ENCODE measurements around the gene SIK2. TPM values are rescaled to one million over a fixed set of nuclear protein-coding genes. Genes with fewer than 3 reads are reported as not detected.
A peak's percentile ranks its signal among the peaks of the same experiment; 100 is the strongest.

SIK2 gene
- total and polyA plus RNA-seq, 2 experiments from 2014 or later, result 1.5 to 14.2 TPM

DNA sequence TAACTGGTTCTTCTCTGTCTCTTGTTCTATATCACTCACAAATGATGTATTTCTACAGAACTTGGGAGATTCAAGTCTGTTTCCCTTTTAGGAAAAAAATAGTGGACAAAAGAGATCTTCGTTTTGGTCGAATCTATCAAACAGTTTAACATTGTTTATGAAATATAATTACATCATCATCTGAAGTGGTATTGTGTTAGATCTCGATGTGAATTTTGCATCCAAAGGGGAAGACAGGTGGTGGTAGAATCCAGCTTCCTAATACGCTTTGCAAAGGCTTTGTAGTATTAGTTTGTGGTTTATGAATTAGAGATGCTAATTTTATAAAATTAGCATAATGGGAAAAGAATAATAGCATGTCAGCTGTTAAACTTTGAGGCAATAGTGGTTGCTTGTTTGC, 3.4 kb downstream of the SIK2 start:
- DNase-seq (ENCODE audit: low read depth in 1 of 2, low spot score in 1 of 2), result no peak
- Histone ChIP-seq H3K27me3 (no peaks in the 10 kb centered on the region), H3K4me3 (no peak overlapping the region), H3K27ac (no peak overlapping the region), H3K9me3 (ENCODE audit: low read depth) (no peaks in the 10 kb centered on the region), H3K4me1 (ENCODE audit: low read depth) (peaks cover 17% of the 10 kb centered on the region), H3K36me3 (no peaks in the 10 kb centered on the region)
- TF ChIP-seq, protein P1, sequence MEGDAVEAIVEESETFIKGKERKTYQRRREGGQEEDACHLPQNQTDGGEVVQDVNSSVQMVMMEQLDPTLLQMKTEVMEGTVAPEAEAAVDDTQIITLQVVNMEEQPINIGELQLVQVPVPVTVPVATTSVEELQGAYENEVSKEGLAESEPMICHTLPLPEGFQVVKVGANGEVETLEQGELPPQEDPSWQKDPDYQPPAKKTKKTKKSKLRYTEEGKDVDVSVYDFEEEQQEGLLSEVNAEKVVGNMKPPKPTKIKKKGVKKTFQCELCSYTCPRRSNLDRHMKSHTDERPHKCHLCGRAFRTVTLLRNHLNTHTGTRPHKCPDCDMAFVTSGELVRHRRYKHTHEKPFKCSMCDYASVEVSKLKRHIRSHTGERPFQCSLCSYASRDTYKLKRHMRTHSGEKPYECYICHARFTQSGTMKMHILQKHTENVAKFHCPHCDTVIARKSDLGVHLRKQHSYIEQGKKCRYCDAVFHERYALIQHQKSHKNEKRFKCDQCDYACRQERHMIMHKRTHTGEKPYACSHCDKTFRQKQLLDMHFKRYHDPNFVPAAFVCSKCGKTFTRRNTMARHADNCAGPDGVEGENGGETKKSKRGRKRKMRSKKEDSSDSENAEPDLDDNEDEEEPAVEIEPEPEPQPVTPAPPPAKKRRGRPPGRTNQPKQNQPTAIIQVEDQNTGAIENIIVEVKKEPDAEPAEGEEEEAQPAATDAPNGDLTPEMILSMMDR (IDR thresholded peaks at IDR 0.05; ENCODE audit: low read depth, low read length), result no peak

- H3K27ac ChIP-seq, result no peak overlapping the region
Measured at GRCh38 chr11:111606986-111607385, 4.7 kb downstream of the SIK2 start.

DNA sequence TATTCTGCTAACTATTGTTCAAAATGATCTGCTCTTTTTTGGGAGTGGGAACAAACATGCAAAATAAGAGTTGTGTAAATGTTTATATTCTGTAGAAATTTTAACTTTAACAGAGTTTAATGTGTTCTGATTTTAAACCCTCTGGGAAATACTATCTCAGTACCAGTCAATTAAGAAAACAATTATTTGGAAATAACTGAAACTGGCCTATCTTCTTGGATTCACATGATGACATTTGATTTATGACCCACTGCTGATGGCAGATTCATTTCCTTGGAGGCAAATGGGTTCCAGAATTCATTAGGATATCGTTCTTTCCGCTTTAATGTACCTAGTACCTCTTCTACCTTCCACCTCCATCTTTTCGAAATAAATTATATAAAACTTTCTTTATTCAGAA, 5.5 kb downstream of the SIK2 start:
- TF ChIP-seq, protein P1 (IDR thresholded peaks at IDR 0.05; ENCODE audit: low read depth, low read length), result no peak
- peaks cover 17% of the 10 kb centered on the region for H3K4me1 ChIP-seq (ENCODE audit: low read depth)
- no peak overlapping the region for H3K4me3 ChIP-seq

More at GRCh38 chr11:111606986-111607385, 4.7 kb downstream of the SIK2 start:
- Histone ChIP-seq H3K36me3 (no peaks in the 10 kb centered on the region), H3K27me3 (no peaks in the 10 kb centered on the region), H3K4me3 (no peak overlapping the region), H3K9me3 (ENCODE audit: low read depth) (no peaks in the 10 kb centered on the region), H3K4me1 (ENCODE audit: low read depth) (peaks cover 17% of the 10 kb centered on the region)
- DNase-seq (ENCODE audit: low read depth in 1 of 2, low spot score in 1 of 2), result peak in 1 of 2 donors; percentile 58
- TF ChIP-seq, protein P1 (IDR thresholded peaks at IDR 0.05; ENCODE audit: low read depth, low read length), result no peak

DNA sequence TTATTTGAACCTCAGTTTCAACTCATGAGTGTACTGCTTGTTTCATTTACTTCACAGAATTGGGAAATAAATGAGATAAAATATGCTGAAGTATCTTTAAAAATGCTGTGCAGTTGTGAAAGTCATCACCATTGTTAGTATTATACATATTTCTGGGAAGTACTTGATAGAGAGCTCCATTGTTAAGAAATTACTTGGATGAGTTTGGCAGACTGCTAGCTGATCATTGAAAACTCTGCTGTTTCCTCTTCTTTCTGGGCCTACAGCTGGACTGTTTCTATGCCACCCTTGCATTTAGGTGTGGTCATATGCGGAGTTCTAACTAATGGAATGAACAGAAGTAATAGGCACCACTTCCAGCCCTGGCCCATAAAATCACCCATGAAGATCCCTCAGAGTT, 10.0 kb downstream of the SIK2 start:
- TF ChIP-seq, protein P1 (IDR thresholded peaks at IDR 0.05; ENCODE audit: low read depth, low read length), result no peak
- Histone ChIP-seq H3K27me3 (no peaks in the 10 kb centered on the region), H3K36me3 (peaks cover 13% of the 10 kb centered on the region), H3K27ac (no peak overlapping the region), H3K4me1 (ENCODE audit: low read depth) (peaks cover 3% of the 10 kb centered on the region), H3K9me3 (ENCODE audit: low read depth) (no peaks in the 10 kb centered on the region), H3K4me3 (no peak overlapping the region)
- DNase-seq (ENCODE audit: low read depth in 1 of 2, low spot score in 1 of 2), result peak in 1 of 2 donors; percentile 83

More for the DNA sequence above, 5.5 kb downstream of the SIK2 start:
- H3K9me3 ChIP-seq (ENCODE audit: low read depth), result no peaks in the 10 kb centered on the region
- no peaks in the 10 kb centered on the region for H3K36me3 ChIP-seq
- H3K27ac ChIP-seq, result no peak overlapping the region
- DNase-seq (ENCODE audit: low read depth in 1 of 2, low spot score in 1 of 2), result no peak
- H3K27me3 ChIP-seq, result no peaks in the 10 kb centered on the region

DNA sequence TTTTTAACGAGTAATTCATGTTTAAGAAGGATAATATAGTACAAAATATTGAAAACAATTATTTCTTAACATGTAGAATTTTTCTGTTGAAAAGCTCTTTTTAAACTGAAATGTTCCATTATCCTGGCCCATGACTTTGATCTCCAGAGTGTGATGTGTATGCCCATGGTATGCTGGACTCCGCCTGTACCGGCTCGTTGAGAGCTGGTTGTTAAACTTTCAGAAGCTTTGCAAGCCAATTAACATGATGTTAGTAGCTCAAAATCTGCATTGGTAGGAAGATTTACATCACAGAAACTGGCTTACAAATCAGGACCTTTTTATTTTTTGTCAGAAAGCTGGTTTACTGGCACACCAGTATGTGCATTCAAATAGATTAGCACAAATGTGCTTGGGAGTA, 15.0 kb downstream of the SIK2 start:
- TF ChIP-seq, protein P1 (IDR thresholded peaks at IDR 0.05; ENCODE audit: low read depth, low read length), result no peak
- Histone ChIP-seq H3K4me3 (no peak overlapping the region), H3K36me3 (peaks cover 36% of the 10 kb centered on the region), H3K27ac (no peak overlapping the region), H3K27me3 (no peaks in the 10 kb centered on the region), H3K9me3 (ENCODE audit: low read depth) (no peaks in the 10 kb centered on the region), H3K4me1 (ENCODE audit: low read depth) (no peaks in the 10 kb centered on the region)
- DNase-seq (ENCODE audit: low read depth in 1 of 2, low spot score in 1 of 2), result no peak

DNA sequence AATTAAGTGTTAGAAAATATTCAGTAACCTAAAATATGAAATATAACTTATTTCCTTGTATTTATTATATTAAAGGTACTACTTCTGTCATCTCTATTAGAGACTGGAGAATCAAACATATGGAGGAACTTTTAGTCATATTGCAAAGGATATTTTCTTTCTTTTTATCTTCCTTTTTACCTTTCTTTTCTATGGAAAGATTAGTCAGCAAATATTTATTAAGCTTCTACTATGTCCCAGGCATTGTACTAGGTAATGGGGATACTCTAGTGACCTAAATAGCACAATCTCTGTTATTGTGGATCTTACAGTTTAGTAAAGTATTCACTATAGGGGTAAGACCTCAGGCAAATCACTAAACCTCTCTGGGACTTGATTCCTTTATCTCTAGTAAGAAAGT, 18.3 kb downstream of the SIK2 start:
- Histone ChIP-seq H3K4me3 (no peak overlapping the region), H3K27me3 (no peaks in the 10 kb centered on the region), H3K36me3 (peaks cover 36% of the 10 kb centered on the region), H3K27ac (no peak overlapping the region), H3K9me3 (ENCODE audit: low read depth) (no peaks in the 10 kb centered on the region), H3K4me1 (ENCODE audit: low read depth) (no peaks in the 10 kb centered on the region)
- TF ChIP-seq, protein P1 (IDR thresholded peaks at IDR 0.05; ENCODE audit: low read depth, low read length), result no peak
- no peak for DNase-seq (ENCODE audit: low read depth in 1 of 2, low spot score in 1 of 2)
